Stimulated activated CD4-positive, alpha-beta T cell treated with anti-CD3 and anti-CD28 coated beads, Interleukin-1b, Interleukin-23, amount 100 ng/mL, for 1 hour (primary cell): ENCODE data around the gene GALNT12.
A peak's percentile ranks its signal among the peaks of the same experiment; 100 is the strongest.

Experiments used
- DNase-seq, 2 donors: peaks; one replicate each; pipeline ENCODE4 v3.0.0-alpha.2; 2020; ENCODE audit warnings: low read depth in 2 of 2

Gene GALNT12

GRCh38 chr9:98833090-98833956 is 25.9 kb downstream of the GALNT12 start:
- DNase-seq: no peak

DNA sequence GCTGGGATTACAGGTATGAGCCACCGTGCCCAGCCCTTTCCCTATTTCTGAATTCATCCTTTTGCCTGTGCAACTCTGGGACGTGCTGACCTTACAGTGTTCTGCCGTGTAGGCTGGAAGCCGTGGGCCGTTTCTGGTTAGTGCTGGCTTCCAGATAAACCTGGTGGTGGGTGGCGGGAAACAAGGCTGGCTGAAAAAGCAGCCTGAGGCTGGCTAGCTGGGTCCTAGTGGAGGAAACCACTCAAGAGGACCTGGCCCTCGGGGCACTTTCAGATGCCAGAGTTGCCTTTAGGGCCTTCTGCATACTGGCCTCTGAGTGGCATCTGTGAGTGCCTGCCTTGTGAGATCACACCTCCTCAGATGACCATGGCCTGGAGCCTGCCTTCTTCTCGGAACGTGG is 26.9 kb downstream of the GALNT12 start:
- DNase-seq: no peak

DNA sequence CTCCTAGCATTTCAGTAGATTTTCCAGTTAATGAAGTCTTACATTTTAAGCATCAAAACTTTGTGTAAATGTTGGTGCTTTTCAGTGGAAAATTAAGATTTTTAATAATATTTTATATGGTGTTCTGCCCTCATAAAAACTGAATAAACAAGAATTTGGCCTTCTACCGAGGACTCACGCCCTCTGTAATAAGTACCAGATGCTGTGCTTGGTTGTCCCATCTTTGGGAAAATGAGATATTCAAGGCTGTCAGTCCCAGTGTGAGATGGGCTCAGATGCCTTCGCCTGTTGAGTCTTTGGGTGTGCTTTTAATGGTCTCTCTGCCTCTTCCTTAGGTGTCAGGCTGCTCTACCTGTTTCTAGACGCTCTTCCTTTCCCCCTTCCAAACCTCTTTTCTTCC is 28.7 kb downstream of the GALNT12 start:
- DNase-seq: no peak

DNA sequence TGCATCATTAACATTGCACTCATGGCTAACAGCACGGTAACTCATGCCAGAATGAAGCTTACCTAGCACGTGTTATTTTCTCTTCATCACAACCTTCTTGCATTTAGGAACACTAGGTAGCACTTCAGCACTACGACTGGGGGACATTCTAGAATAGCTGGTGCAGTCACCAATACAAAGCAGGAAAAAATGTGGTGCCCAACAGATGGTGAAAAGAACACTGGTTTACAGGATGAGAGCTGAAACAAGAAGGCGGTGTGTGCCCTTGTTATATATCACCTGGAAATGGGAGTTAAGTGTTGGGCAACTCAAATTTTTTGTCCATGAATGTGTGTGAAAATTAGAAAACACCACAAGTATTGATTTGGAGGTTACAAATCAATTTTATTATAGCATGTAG is 30.0 kb downstream of the GALNT12 start:
- no peak for DNase-seq

GRCh38 chr9:98838155-98838867 is 30.8 kb downstream of the GALNT12 start:
- no peak for DNase-seq

DNA sequence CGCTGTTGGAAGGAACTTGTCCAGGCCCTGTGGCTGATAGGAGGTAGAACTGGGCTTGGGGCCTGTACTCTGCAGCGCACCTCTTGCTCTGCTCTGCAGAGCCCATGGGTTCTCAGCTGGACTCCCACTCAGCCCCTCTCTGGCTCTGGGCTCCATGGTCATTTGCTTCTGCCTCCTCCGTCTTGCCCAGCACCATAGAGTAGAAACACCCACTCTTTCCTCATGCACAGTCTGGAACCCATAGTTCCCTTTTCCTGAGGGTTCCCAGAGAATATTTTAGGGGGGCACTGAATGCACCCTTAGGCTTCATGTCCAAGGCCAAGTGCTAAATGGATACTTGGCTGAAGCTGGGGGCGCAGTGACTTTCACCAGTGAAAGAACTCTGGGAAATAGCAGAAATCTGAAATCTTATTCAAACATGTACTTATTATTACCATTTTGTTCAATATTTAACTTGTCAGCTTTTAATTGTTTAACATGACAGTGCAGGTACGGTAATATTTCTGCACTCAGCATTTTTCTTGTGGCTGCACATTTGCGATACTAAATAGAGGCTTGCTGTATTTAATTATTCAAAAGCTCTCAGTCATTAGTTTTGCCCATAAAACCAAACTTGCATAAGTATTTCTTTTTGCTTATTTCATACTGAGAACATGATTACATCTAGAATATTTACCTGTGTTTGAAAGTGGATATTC is 31.5 kb downstream of the GALNT12 start:
- DNase-seq: no peak

GRCh38 chr9:98839724-98840123 is 32.3 kb downstream of the GALNT12 start:
- no peak for DNase-seq

DNA sequence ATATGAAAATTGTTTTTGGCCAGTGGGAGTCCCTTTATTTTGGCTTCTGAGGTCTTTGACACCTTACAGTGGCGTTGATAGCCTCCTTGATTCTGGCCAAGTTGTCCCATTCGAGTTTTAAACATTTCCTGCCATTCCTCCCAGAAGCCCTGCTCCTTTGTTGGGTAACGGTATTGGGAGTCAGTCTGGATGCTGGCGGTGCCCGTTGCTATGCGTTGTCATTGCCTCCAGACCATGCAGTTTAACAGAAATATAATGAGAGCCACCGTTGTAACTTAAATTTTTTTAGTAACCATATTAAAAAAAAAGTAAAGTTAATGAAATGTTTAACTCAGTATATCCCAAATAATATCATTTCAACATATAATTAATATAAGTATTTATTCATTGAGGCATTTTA is 35.0 kb downstream of the GALNT12 start:
- no peak for DNase-seq

DNA sequence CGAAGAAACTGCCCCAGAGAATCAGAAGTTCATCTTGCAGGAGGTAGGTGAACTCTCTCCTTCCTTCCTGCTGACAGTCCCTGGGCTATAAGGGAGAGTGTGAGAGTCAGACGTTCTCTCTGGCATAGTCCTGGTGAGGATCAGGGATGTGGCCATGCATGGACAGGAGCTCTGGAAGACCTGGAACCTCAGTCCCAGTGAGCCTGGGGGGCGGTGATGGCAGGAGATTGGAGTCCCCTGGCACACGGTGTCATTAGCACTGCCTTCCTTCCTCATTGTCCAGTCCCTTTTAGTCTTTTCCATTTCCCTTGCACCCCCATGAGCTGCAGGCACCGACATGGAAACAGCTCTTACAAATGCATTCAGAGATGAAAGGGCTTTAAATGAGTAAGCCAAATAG is 38.6 kb downstream of the GALNT12 start:
- DNase-seq: no peak

DNA sequence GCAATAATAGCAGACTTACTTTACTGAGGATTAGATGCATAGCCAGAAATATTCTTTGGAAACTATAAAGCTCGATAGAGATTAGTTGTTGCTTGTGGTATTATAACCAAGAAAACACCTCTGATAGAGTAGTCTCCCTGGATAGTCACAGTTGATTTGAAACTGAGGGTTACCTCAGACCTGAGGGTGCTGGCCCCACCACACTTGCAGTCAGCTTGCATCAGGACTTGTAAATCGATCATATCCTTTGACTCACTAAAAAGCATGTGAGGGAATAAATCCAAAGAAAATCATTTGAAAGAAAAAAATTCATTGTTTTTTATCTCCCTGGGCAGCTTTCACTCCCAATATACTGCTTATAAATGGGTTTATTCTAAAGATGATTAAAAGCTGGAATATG is 39.4 kb downstream of the GALNT12 start:
- DNase-seq: no peak

DNA sequence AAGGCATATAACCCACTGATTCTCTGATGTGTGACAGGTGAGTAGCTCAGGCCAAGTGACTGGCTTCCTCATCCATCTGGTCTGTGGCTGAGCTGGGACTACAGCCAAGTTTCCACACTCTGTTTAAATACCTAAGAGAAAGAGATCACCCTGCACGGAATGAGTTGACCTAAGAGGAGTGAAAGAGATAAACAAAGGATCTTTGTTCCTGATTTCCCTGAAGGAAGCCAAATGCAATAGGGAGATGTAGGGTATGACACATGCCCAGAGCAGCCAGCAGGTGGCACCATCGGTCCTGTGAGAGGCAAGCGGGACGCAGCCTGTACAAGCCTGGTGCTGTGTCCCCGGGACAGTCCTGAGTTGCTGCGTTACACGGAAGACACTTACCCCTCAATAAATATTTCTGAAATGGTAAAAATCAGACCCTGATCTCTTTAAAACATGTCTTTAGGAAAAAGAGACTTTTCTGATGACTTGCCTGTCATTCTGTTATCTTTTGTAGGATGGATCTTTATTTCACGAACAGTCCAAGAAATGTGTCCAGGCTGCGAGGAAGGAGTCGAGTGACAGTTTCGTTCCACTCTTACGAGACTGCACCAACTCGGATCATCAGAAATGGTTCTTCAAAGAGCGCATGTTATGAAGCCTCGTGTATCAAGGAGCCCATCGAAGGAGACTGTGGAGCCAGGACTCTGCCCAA is 41.1 kb downstream of the GALNT12 start:
- peak; percentile 36 to 66 for DNase-seq

DNA sequence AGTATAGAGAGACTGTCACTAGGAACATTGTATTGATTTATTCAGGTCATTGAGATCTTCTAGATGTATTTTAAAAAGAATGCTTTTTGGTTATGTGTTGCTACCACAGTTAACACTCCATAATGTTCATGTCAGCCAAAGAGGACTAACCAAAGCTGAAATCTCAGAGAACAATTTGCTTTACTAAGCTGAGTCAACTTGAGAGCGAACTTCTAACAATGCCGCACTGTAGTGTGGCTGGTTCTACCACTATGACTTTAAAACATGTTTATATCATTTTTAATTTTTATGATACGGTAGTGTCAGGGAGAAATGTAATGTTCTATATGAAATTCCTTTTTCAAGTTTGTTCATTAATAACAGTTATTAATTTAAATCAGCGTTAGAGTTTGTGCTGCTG is 42.1 kb downstream of the GALNT12 start:
- DNase-seq: no peak

- DNase-seq: no peak
Measured at GRCh38 chr9:98850851-98851729, 43.6 kb downstream of the GALNT12 start.

GRCh38 chr9:98851730-98852459 is 44.4 kb downstream of the GALNT12 start:
- peak in 1 of 2 donors; percentile 17 for DNase-seq

- no peak for DNase-seq
Measured at GRCh38 chr9:98852460-98852734, 44.9 kb downstream of the GALNT12 start.

- DNase-seq: no peak
Measured at GRCh38 chr9:98852961-98853360, 45.5 kb downstream of the GALNT12 start.

GRCh38 chr9:98854266-98854665 is 46.8 kb downstream of the GALNT12 start:
- DNase-seq: no peak

DNA sequence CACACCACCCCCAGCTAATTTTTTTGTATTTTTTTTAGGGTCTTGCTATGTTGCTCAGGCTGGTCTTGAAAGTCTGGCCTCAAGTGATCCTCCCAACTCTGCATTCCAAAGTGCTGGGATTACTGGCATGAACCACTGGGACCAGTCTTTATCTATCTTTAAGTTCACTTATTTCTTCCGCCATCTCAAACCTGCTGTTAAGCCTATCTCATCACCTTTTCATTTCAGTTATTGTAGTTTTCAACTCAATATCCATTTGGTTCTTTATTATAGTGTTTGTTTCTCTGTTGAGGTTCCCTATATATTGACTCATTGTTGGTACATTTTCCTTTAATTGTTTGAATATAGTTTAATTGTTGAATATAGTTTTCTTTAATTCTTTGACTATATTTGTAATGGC is 48.1 kb downstream of the GALNT12 start:
- no peak for DNase-seq

DNA sequence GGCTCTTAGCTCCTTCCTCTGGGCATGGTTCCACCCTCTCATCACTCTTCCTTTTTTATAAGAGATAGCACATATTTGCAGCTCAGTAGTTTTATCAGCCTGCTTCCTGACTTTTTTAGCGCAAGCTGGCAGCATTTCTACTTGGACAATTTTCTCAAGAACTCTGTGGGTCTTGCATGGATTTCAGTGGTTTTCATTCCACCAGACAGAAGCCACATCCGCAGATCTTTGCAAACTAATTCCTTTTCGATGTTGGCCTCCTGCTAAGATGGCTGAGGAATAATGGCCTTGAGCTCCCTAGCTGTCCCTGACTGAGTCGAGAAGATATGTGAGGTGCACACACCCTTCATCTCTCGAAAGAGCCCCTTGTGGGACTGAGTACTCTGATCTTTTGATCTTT is 49.5 kb downstream of the GALNT12 start:
- DNase-seq: no peak

GRCh38 chr9:98859941-98860340 is 52.5 kb downstream of the GALNT12 start:
- no peak for DNase-seq

- no peak for DNase-seq
Measured at GRCh38 chr9:98860871-98861293, 53.4 kb downstream of the GALNT12 start.
